ENCODE data around the gene SHMT2. TPM values are rescaled to one million over a fixed set of nuclear protein-coding genes. Genes with fewer than 3 reads are reported as not detected.

SHMT2 gene
- total and polyA plus RNA-seq, 7 donors, result 24.6 to 100 (median 30.0) TPM

DNA sequence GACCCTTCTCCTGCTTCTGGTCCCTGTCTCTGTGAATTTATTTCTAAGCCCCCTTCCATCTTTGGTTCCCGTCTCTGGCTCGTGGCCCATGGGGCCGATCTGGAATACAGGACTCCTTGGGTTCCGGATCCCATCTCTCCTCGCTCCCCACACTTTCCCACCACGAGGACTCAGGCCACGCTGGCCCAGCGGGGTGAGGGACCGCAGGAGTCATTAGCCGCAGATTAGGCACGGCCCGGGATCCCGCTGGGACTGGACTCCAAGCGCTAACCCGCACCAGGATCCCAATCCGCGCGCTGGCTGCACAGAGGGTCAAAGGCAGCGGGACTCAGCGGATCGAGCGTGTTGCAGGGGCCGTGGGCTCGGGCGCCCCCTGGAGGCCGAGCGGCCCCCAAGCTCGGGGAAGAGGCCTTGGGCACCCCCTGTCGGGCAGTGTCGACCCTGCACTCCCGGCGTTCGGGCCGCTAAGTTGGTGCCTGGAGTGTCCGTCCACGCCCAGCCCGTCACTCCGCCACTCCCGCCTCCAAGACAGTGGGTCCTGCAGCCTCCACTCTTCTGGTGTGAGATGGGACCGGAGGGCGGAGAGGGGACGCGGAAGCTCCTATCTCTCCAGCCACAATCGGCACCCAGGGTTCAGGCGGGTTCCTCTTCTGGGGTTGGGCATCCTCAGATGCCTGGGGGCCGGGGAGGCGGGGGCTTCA, 9.5 kb downstream of the SHMT2 start:
- H3K36me3 ChIP-seq, result peaks cover 0 to 10% (median 2%) of the 10 kb centered on the region in 4 donors
- peak; percentile 93 for DNase-seq
- H3K27ac ChIP-seq, result peak overlapping the region in 1 of 4 donors; percentile 38
- H3K9me3 ChIP-seq, result no peaks in the 10 kb centered on the region
- WGBS, 2 donors, result 1 to 2% methylated on average over 47 of the region's 47 CpGs
- peaks cover 0 to 66% (median 58%) of the 10 kb centered on the region in 4 donors for H3K4me1 ChIP-seq
- H3K4me3 ChIP-seq, result peak overlapping the region; percentile 26 to 50 (median 44)
- TF ChIP-seq POLR2A (IDR thresholded peaks at IDR 0.05) (no peak), EP300 (IDR thresholded peaks at IDR 0.05) (no peak), POLR2AphosphoS5 (IDR thresholded peaks at IDR 0.05) (peak in 2 of 4 donors; percentile 41 to 50)
- TF ChIP-seq, protein P1, sequence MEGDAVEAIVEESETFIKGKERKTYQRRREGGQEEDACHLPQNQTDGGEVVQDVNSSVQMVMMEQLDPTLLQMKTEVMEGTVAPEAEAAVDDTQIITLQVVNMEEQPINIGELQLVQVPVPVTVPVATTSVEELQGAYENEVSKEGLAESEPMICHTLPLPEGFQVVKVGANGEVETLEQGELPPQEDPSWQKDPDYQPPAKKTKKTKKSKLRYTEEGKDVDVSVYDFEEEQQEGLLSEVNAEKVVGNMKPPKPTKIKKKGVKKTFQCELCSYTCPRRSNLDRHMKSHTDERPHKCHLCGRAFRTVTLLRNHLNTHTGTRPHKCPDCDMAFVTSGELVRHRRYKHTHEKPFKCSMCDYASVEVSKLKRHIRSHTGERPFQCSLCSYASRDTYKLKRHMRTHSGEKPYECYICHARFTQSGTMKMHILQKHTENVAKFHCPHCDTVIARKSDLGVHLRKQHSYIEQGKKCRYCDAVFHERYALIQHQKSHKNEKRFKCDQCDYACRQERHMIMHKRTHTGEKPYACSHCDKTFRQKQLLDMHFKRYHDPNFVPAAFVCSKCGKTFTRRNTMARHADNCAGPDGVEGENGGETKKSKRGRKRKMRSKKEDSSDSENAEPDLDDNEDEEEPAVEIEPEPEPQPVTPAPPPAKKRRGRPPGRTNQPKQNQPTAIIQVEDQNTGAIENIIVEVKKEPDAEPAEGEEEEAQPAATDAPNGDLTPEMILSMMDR (IDR thresholded peaks at IDR 0.05), result peak; percentile 100
- peaks cover 60 to 88% (median 84%) of the 10 kb centered on the region in 3 donors for H3K27me3 ChIP-seq
- intact Hi-C loops (cut with DNase I), result loop anchor here (1.0 to 5.0 kb wide), 2 partner anchors 25 to 167 kb away; no protein-coding TSS in a partner anchor

DNA sequence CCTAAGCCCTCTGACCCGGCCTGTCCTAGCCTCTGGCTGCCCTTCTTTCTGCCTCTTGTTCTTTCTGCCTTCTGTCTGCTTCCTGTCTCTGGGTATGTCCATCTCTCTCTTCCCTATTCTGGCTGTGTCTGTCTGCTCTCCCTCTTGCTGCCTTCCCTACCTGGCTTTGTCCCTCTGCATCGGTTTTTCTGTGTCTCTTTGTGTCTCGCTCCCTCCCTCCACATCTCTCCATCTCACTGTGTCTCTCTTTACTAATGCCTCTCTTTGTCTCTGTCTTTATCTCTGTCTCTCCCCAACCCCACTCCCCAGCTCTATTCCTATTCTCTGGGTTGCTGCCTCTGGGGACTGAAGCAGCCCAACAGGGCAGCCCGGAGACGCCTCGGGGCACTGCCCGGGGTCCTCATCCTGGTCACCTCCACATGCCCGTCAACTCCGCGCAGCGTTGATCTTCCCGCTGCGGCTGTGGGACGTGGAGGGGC, 10.1 kb downstream of the SHMT2 start:
- Histone ChIP-seq H3K4me1 (peaks cover 0 to 67% (median 58%) of the 10 kb centered on the region in 4 donors), H3K36me3 (peaks cover 0 to 4% (median 0%) of the 10 kb centered on the region in 4 donors), H3K9me3 (no peaks in the 10 kb centered on the region), H3K27me3 (peaks cover 66 to 95% (median 90%) of the 10 kb centered on the region in 3 donors), H3K4me3 (peak overlapping the region; percentile 15 to 54 (median 46)), H3K27ac (peak overlapping the region in 1 of 4 donors; percentile 32)
- intact Hi-C loops (cut with DNase I), result loop anchor here (1.0 to 5.0 kb wide), 2 partner anchors 25 to 167 kb away; no protein-coding TSS in a partner anchor
- TF ChIP-seq POLR2AphosphoS5 (IDR thresholded peaks at IDR 0.05) (no peak), EP300 (IDR thresholded peaks at IDR 0.05) (no peak), POLR2A (IDR thresholded peaks at IDR 0.05) (no peak)
- TF ChIP-seq, protein P1 (IDR thresholded peaks at IDR 0.05), result no peak
- no peak for DNase-seq
- 4 to 6% methylated on average over 14 of the region's 14 CpGs for WGBS, 2 donors

DNA sequence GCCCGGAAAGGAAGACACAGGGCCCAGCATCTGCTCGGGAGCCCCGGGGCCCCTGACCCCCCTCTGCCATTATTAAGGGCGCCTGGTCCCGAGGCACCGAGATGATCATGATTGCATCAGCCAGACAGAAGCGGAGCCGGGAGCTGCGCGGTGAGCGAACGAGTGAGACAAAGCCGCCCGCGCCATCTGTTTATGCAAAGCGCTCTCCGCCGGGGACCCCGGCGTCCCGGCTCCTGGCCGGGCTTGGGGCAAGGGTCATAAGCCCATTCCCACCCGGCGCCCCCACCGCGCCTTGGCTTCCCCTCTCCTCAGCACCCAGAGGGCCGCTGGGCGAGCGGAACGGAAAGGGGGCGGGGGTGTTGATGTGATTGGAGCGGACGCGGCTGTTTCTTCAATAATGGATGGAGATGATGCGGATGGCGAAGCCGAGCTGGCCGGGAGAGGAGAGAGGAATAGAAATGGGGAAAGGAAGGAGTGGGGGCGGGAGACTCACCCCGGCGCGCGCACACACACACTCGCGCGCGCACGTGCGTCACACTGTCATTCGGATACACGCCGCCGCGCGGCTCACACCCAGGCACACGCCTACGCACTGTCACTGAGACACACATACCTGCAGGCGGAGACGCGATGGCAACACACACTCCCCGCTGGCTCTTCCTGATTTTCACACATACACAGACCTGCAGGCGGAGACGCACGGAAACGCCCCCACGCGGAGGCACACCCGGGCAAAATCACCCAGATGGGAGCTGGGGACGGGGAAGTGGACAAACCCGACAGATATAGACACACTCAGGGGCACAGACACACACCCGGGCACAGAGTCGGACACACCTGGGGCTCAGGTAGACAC, 10.8 kb downstream of the SHMT2 start:
- Histone ChIP-seq H3K4me1 (peaks cover 0 to 67% (median 58%) of the 10 kb centered on the region in 4 donors), H3K4me3 (peak overlapping the region; percentile 15 to 54 (median 46)), H3K9me3 (no peaks in the 10 kb centered on the region), H3K27ac (peak overlapping the region in 1 of 4 donors; percentile 32), H3K27me3 (peaks cover 68 to 98% (median 95%) of the 10 kb centered on the region in 3 donors), H3K36me3 (no peaks in the 10 kb centered on the region)
- intact Hi-C loops (cut with DNase I), result no loop called here
- TF ChIP-seq EP300 (IDR thresholded peaks at IDR 0.05), result no peak
- TF ChIP-seq, protein P1 (IDR thresholded peaks at IDR 0.05), result no peak
- no peak for TF ChIP-seq POLR2AphosphoS5 (IDR thresholded peaks at IDR 0.05)
- TF ChIP-seq POLR2A (IDR thresholded peaks at IDR 0.05), result no peak
- WGBS, 2 donors, result 1% methylated on average over 72 of the region's 72 CpGs
- peak; percentile 77 for DNase-seq

DNA sequence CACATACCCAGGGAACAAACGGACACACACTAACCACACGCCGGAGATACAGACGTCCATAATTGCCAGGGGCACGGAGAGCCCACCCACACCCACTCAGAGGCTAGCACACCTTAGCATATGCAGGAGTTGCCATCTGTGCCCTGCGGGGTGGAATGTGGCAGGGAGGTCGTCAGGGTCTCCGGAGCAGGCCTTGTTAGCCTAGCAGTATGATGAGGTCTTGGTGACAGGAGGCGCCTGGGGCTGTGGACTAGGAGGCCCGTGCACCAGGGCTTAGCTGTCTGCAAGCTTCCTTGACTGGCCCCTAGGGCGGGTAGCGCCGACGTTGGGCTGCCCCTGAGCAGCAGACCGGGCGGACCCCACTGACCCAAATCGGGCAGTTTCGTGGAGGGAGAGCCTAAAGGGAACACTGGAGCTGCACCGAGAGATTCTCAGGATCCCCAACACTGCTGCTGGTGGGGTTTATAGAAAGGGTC, 11.5 kb downstream of the SHMT2 start:
- Histone ChIP-seq H3K9me3 (no peaks in the 10 kb centered on the region), H3K36me3 (no peaks in the 10 kb centered on the region), H3K27ac (no peak overlapping the region), H3K4me1 (peaks cover 0 to 67% (median 58%) of the 10 kb centered on the region in 4 donors), H3K27me3 (peaks cover 67 to 95% (median 88%) of the 10 kb centered on the region in 3 donors), H3K4me3 (peak overlapping the region in 1 of 4 donors; percentile 50)
- TF ChIP-seq EP300 (IDR thresholded peaks at IDR 0.05) (no peak), POLR2A (IDR thresholded peaks at IDR 0.05) (no peak), POLR2AphosphoS5 (IDR thresholded peaks at IDR 0.05) (no peak)
- TF ChIP-seq, protein P1 (IDR thresholded peaks at IDR 0.05), result no peak
- WGBS, 2 donors, result 8 to 11% methylated on average over 19 of the region's 19 CpGs
- peak; percentile 63 for DNase-seq
- intact Hi-C loops (cut with DNase I), result no loop called here
